ENCODE results near the gene DMRTB1.

DNA sequence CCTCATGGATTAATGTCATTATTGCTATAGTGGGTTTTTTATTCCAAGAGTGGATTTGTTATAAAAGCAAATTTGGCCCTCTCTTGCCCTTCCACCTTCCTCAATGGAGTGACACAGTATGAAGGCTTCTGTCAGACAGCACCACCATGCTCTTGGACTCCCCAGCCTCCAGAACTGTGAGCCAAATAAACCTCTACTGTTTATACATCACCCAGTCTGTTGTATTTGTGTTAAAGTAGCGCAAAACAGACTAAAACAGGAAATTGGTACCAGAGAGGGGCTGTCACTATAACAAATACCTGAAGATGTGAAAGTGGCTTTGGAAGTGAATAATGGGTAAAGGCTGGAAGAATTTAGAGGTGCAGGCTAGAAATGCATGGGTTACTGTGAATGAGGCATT is 38.0 kb upstream of the DMRTB1 start:
- TF ChIP-seq, protein P1, sequence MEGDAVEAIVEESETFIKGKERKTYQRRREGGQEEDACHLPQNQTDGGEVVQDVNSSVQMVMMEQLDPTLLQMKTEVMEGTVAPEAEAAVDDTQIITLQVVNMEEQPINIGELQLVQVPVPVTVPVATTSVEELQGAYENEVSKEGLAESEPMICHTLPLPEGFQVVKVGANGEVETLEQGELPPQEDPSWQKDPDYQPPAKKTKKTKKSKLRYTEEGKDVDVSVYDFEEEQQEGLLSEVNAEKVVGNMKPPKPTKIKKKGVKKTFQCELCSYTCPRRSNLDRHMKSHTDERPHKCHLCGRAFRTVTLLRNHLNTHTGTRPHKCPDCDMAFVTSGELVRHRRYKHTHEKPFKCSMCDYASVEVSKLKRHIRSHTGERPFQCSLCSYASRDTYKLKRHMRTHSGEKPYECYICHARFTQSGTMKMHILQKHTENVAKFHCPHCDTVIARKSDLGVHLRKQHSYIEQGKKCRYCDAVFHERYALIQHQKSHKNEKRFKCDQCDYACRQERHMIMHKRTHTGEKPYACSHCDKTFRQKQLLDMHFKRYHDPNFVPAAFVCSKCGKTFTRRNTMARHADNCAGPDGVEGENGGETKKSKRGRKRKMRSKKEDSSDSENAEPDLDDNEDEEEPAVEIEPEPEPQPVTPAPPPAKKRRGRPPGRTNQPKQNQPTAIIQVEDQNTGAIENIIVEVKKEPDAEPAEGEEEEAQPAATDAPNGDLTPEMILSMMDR (IDR thresholded peaks at IDR 0.05): no peak
- TF ChIP-seq POLR2A (IDR thresholded peaks at IDR 0.05): no peak

Data from Peyer's patch (tissue), 4 donors.